CD4-positive, alpha-beta T cell treated with Interleukin-21 for 1 hour (primary cell): Measurements from ENCODE around the gene PRKAA1.
"Not testable (repeated sequence)": the region's sequence is repeated elsewhere in the genome, so short reads cannot be mapped to it uniquely, and the experiment has no call there.

Experiments used
- DNase-seq: peaks from one replicate; pipeline ENCODE4 v3.0.0-alpha.2; 2020

The PRKAA1 gene

DNA sequence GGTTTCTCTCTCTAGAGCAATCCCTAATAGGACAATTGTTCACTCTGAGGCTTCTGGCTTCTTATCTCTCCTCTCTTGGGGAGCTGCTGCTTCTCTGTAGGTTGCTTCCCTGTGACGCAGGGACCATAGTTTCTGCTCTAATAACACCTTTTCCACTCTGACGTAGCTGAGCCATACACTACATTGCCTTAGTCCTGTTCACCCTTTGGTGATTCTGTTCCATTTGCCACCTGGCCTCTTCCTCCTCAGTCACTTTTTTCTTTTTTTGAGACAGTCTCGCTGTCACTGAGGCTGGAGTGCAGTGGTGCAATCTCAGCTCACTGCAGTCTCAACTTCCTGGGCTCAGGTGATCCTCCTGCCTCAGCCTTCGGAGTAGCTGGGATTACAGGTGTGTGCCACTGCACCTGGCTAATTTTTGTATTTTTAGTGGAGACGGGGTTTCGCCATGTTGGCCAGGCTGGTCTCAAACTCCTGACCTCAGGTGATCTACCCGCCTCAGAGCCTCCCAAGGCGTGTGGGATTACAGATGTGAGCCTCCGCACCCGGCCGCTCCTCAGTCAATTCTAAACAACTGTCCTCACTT lies 27.4 kb upstream of the PRKAA1 start:
- not testable (repeated sequence) for DNase-seq

DNA sequence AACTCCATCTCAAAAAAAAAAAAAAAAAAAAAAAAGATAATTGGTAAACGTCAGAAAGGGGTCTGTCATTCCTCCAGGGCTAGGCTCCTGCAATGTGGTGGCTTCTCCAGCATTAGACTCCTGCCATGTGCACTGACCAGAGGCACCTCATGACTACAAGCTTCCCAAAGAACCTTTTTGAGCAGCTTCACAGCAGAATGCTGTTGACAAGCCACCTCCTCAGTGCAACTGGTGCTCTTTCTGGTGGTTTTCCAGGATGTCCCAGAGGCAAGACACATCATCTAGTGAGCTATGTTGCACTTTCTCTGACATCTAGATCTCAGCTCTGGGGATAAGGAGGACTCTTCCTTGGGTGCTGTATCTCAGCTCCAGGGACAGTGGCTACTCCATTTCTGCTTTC lies 25.3 kb upstream of the PRKAA1 start:
- no peak for DNase-seq

DNA sequence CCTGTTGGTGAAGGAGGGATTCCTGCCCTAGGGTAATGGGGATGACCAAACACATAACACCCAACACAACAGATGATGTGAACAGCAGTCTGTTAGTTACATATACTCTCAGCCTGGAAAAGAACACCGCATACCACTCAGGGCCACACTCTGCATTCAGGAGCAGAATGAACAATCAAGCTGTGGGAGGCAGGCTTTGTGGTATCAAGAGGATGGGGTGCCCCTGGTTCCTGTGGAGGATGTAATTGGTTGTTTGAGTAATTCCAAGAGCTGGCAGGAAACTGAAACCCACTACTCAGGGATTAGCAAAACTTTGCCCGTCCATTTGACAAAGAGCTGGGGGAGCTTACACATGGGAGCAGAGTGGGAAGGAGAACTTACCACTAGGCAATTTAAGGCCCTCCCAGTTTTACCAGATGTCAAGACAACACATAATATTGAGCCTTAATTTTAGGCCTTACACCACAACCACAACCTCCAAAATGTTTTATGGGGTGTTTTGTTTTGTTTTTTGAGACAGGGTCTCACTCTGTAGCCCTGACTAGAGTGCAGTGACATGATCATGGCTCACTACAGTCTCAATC lies 15.6 kb upstream of the PRKAA1 start:
- DNase-seq = no peak

DNA sequence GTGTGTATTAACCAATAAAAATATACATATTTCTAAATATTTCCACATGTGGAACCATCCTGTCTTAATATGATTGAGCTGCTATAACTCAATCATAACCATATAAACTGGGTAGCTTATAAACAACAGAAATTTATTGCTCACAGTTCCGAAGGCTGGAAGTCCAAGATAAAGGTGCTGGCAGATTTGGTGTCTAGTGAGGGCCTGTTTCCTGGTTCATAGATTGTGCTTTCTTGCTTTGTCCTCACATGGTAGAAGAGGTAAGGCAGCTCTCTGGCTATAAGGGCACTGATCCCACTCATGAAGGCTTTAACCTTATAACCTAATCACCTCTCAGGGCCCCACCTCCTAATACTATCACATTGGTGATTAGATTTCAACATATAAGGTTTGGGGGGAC lies 14.0 kb upstream of the PRKAA1 start:
- no peak for DNase-seq

DNA sequence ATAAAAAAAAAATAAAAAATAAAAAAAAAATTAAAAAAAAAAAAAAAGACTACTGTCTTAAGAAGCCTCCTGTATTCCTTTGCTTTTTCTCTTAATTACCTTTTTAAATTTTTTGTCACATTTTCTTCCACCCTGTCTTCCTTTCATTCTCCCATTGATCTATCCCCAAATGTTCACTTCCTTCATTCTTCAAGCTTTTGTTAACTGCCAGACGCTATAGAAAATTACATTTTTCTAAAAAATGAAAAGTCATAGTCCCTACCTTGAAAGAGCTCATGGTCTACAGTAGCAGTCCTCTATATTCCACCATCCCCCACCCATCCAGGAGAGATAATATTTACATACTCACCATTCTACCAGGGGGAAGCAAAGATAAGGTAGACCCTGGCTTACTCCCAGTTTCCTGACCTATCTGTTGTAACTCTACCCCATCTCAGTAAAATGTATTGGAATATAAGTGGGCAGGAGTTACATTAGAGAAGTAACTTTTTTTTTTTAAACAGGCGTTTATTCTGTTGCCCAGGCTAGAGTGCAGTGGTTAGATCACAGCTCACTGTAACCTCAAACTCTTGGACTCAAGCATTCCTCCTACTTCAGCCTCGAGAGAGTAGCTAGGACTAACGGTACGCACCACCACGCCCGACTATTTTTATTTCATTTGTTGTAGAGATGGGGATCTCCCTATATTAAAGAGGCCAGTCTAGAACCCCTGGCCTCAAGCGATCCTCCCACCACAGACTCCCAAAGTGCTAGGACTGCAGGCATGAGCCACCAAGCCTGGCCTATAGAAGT lies 3.8 kb upstream of the PRKAA1 start:
- DNase-seq = no peak

DNA sequence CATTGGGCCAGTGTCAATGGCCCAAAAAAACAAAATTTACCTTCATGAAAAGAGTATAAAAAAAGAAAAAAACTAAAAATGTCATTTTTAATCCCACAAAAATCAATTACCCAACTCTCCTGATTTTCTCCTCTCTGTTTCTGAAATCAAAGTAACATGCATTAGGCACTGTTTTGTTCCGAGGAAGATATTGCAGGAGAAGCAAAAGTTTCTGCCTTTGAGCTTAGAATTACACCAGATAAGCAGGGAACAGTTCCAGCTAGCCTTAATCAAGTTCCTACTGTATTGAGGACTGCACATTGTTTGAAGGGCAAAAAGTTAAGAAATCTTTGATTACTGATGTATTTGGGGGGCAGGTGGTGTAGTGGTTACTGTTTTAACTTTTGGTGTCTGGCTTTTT lies 1.1 kb upstream of the PRKAA1 start:
- DNase-seq = no peak

DNA sequence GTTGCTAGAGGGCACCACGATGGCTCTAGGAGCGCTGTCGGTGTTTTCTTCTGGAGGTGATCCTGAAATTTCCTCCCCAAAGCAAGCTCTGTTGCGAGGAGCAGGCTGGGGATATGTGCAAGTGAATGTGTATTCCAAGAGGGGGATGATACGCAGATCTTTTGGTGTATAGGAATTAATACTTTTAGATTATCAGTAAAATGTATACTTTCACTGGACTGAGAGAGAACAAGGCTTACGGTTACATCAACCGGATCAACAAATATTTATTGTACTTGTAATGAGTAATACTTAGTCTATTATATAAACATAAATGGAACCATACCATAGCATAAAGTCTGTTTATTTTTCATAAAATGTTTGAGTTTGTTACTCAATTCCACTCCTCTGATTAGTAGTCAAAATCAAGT lies 632 bp upstream of the PRKAA1 start:
- DNase-seq = no peak

DNA sequence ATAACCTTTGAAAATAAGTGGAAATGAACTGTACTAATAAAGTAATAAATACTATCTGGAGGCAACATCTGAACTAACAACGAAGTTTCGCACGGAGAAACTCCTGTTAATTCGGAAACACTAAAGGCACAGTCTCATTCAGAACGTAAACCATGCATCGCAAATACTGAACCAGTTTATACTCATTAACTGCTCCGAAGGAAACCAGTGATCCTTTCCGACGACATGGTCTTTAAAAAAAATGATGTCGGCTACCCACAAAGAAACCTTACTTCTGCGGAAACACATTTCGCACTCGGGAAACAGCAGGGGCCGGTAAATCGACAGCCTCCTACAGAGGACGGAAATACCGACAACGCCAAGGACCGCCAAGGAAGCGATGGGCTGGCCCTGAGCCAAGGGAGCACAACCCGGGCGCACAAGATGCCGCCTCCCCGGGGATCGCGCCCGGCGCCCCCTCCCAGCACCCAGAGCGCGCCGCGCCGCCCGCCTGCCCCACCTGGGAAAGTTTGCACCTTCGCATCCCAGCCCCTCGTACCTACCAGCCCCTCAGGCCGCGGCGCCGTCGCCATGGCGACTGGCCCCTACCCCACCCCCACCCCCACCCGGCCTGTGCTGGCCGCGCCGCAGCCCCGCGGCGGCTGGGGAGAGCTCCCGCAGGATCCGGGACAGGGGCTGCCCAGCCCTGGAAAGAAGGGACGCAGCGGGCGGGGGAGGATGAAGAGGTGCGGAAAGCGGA lies 732 bp downstream of the PRKAA1 start:
- peak; percentile 84 for DNase-seq

DNA sequence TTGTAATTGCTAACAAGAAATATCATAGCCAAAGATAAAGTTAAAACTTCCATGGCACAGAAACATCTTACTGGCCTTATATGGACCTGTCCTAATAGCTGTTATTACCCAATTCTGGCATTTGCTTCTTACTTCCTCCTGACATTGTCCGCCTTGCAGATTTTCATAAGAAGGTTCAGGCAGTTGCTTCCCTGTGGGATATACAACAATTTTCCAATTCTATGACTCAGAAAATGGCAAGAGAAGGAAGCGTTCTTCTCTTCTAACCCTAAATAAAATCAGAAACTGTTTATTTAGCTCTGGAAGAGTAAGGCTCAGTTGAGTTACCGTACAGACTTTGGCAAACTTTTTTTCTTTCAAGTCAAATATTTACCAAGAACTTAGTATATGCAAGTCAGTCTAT lies 1.7 kb downstream of the PRKAA1 start:
- DNase-seq = no peak

DNA sequence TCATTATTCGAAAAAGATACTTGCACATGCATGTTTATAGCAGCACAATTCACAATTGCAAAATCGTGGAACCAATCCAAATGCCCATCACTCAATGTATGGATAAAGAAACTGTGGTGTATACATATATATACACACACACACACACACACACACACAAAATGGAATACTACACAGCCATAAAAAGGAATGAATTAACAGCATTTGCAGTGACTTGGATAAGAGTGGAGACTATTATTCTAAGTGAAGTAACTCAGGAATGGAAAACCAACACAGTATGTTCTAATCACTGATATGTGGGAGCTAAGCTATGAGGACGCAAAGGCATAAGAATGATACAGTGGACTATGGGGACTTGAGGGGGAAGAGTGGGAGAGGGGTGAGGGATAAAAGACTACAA lies 3.3 kb downstream of the PRKAA1 start:
- DNase-seq = not testable (repeated sequence)

DNA sequence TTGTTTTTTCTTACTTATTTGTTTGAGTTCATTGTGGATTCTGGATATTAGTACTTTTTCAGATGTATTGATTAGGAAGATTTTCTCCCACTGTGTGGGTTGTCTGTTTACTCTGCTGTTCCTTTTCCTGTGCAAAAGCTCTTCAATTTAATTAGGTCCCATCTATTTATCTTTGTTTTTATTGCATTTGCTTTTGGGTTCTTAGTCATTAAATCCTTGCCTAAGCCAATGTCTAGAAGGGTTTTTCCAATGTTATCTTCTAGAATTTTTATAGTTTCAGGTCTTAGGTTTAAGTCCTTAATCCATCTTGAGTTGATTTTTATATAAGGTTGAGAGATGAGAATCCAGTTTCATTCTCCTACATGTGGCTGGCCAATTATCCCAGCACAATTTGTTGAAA lies 3.8 kb downstream of the PRKAA1 start:
- not testable (repeated sequence) for DNase-seq

DNA sequence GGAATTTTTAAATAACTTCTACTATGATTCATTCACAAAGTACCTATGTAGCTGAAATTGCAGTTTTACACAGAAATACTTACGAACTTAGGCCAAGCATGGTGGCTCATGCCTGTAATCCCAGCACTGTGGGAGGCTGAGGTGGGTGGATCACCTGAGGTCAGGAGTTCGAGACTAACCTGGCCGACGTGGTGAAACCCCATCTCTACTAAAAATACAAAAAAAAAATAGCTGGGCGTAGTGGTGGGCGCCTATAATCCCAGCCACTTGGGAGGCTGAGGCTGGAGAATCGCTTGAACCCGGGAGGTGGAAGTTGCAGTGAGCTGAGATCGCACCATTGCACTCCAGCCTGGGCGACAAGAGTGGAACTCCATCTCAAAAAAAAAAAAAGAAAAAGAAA lies 5.5 kb downstream of the PRKAA1 start:
- DNase-seq = not testable (repeated sequence)

DNA sequence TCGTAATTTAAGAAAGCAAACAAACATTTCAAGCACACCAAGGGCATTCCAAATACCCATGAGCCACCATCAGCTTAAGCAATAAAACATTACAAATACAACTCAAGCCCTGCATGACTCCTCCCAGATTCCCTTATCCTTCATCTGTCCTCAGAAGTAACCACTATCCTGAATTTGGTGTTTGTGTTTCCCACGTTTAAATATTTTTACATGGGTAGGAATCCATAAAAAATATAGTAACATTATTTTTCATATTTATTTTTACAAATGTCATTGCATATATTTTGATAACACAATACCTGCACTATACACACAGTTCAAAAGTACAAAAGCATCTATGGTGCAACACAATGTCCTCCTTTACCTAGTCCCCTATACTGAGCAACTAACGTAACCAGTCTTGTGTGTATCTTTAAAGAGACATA lies 6.4 kb downstream of the PRKAA1 start:
- DNase-seq = no peak

DNA sequence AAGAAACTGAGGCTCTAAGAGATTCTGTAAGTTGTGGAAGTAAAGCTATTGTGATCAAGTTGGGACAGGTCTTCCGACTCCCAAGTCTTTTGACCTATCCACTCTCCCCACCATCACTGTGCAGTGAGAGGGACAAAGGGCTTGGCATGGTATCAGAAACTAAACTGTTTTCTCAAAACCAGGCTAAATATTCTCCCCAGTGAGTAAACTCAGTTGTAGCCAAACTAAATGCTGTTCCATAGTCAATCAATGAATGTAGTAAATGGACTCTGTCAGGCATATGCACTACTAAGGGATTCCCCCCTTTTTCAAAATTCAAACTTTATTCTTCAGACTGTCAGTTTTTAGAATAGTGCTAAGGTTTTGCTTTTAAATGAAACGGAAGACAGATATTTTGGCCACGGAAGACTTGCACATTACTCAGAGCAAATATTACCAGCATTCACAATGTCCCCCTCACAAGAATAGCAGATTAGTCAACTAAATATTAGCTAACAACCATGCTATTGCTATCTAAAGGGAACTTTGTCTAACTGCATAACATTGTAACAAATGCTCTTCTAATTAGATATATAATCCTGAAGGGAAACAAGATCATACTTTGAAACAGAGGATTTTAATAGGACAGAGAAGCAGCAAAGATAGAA lies 7.1 kb downstream of the PRKAA1 start:
- no peak for DNase-seq

DNA sequence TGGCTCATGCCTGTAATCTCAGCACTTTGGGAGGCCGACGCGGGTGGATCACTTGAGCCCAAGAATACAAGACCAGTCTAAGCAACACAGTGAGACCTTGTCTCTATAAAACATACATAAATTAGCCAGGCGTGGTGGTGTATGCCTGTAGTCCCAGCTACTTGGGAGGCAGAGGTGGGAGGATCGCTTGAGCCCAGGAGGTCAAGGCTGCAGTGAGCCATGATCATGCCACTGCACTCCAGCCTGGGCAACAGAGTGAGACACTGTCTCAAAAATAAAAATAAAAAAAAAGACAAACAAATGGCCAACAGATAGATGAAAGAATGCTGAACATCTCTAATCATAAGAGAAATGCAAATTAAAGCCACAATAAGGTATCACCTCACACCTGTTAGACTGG lies 9.2 kb downstream of the PRKAA1 start:
- DNase-seq = not testable (repeated sequence)

DNA sequence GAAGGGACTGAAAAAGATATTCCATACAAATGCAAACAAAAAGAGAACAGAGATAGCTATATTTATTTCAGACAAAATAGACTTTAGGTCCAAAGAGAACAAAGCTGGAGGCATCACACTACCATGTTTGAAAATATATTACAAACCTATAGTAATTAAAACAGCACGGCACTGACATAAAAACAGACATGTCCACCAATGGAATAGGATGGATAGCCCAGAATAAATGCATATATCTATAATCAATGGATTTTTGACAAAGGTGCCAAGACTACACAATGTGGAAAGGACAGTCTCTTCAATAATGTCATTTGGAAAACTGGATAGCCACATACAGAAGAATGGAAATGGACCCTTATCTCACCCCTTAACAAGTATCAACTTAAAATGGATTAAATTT lies 10.2 kb downstream of the PRKAA1 start:
- DNase-seq = no peak

DNA sequence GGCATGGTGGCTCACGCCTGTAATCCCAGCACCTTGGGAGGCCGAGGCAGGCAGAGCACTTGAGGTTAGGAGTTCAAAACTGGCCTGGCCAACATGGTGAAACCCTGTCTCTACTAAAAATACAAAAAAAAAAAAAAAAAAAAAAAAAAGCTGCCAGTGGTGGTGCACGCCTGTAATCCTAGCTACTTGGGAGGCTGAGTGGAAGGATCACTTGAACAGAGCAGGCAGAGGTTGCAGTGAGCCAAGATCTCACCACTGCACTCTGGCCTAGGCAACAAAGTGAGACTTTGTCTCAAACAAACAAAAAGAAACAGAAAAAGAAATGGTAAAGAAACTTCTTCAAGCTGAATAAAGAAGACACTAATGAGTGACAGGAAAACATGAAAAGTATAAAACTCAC lies 11.5 kb downstream of the PRKAA1 start:
- DNase-seq = not testable (repeated sequence)

DNA sequence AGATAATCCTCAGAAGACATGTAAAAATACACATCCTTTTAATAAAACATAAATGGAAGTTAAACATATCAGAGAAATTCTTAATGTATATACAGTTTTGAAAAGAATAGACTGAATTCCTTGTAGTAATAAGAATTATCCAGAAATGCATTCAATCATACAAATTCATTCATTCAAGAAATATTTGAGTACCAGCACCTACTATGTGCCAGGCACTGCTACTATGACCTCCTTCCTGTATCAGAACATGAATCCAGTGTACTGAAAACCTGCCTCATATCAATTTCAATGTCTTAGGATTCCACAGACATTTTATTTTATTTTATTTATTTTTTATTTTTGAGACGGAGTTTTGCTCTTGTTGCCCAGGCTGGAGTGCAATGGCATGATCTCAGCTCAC lies 13.3 kb downstream of the PRKAA1 start:
- DNase-seq = no peak

DNA sequence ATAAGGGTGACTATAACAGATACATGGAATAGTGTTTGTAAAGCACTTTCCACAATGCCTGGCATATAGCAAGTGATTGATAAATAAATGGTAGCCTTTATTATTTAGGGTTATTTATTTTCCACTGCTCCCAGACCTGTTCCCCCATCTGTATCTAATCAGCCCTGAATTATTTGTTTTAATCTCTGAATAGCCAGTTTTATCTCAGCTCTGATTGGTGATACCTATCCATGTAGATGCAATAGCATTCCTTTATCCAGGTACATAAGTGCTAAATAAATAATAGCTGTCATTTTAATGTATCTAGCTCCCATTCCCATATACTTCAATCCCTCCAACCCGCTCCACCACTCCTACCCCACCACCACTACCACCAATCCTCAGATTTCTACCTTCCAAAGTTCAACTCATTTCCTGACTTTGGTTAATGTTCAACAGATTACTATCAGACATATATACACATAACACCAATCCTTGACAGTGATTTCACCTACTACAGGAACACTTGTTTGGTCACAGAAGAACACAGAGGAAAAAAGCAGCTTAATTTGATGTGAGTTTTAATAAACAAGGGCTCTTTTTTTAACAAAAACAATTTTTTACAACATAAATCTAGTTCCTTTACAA lies 14.0 kb downstream of the PRKAA1 start:
- DNase-seq = no peak

DNA sequence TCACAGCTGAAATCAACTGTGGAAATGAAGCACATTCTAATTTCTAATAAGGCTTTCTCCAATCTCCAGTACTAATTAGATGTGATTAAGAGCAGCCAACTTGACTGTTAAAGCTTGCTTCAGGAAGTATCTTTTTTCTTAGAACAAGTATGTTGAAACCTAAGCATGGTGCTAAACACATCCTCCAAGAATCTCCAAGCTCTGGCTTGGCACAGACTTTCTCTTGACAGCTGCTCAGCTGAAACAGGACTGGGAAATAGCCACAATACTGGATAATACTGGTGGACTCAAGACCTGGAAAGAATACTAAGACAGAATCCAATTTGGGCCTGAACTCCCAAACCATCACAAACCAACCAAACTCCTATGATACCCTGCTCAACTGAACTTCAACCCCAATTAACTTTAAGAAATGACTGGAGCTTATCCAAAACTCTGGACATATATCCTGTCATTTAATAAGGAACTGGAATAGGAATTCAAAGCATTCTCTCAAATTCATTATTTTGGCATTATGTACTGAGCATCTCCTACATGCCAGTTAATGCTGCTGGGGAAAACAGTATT lies 16.2 kb downstream of the PRKAA1 start:
- no peak for DNase-seq

DNA sequence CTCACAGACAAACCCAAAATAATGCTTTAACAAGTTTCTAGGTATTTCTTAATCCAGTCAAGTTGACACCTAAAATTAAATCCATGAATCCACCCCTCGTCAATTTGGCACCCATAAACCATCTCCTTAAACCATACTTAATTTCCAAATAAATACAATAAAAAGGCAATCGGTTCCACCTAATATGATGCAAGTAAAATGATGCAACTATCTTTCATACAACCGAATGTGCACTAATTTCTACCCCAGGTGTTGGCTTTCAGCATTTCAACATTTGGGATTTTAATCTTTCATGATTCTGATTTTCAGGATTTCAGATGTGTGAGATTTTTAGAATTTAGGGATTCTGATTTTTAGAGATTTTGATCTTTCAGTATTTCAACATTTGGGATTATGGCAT lies 17.3 kb downstream of the PRKAA1 start:
- DNase-seq = no peak

DNA sequence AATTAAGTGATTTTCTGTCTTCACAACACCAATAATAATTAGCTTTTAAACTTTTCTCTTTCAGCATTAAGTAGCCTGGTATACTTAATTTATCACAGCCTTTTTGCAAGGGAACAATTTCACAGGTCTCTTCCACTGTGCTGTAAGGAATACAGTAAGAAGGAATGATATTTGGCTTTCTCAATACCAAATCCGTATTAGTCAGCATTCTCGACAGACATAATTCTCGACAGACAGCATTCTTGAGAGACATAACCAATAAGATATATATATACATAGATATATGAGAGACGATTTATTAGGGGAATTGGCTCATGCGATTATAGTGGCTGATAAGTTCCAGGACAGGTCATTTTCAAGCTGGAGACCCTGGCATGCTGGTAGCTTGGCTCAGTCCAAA lies 18.0 kb downstream of the PRKAA1 start:
- DNase-seq = no peak
